Measurements from ENCODE around the gene CNTNAP1. TPM values are rescaled to one million over a fixed set of nuclear protein-coding genes. Genes with fewer than 3 reads are reported as not detected.

The CNTNAP1 gene
- total RNA-seq = 10 to 100 TPM in 2 of 4 donors, 1 to 10 TPM in 2; 6.3 to 21.0 (median 12.6) TPM

DNA sequence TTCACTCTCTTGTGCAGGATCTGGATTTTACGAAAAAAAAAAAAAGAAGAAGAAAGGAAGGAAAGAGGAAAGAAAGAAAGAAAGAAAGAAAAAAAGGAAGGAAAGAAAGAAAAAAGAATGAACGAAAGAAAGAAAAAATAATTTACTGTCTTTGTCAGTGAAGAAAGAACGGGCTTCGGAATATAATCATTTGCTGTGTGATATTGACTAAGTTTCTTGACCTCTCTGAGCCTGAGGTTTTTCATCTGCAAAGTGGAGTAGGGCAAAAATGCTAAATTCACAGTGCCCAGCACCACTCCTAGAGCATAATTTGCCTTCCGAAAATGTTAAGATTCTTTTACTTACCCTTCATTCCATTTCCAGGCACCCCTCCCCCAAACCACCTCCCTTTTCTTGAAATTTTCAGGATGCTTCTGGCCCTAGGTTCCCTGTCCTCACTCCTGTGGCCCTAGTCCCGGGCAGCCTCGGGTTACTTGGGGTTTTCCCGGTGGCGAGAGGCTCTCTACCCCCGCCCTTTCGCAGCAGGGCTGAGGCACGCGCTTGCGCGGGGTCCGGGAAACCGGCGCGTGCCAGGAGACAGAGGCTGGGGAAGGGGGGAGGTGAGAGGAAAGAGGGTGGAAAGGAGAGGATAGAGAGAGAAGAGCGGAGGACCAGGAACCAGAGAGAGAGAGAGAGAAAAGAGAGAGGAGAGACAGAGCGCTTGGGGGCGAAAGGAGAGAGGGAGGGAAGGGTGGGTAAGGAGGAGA lies at the start of gene CNTNAP1:
TSS of gene CNTNAP1 (plus strand) at position 556 of the 746 bp plus-strand sequence. CDS start 299 bp downstream, outside the sequence.
- WGBS, 2 donors = 10 to 11% methylated on average over 22 of the region's 22 CpGs
- TF ChIP-seq POLR2A (IDR thresholded peaks at IDR 0.05) (no peak), EP300 (IDR thresholded peaks at IDR 0.05) (peak in 1 of 2 donors; percentile 71)
- no peaks in the 10 kb centered on the region for H3K9me3 ChIP-seq
- DNase-seq (ENCODE audit: low spot score in 2 of 2) = no peak
- peaks cover 4 to 67% (median 50%) of the 10 kb centered on the region in 4 donors for H3K4me1 ChIP-seq
- peaks cover 0 to 22% (median 0%) of the 10 kb centered on the region in 3 donors for H3K36me3 ChIP-seq
- H3K27ac ChIP-seq = peak within 1 kb of the TSS; percentile 37 to 97 (median 66)
- peak within 1 kb of the TSS; percentile 24 to 55 (median 46) for H3K4me3 ChIP-seq
- H3K27me3 ChIP-seq = no peaks in the 10 kb centered on the region

DNA sequence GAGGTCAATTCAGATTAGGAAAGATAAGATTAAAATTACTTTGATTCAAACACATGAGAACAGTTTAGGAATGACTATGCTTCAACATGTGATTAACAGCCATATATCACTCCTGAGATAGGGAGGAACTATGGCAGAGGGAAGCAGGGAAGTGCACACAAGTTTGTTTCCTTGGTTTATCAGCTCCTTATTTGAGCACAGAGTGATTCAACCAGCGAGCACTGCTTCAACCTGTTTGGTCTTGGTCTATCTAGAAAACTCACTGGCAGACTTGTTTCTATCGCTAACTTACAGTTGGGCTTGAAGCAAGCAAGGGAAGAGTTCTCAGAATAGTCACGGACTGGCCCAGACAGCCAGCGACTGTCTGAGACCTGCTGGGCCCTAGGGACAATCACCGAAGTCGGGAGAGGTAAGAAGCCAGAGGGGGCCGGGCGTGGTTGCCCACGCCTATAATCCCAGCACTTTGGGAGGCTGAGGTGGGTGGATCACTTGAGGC lies 49.3 kb upstream of the CNTNAP1 start:
- no peaks in the 10 kb centered on the region for H3K4me1 ChIP-seq
- TF ChIP-seq POLR2A (IDR thresholded peaks at IDR 0.05) = no peak
- TF ChIP-seq, protein P1, sequence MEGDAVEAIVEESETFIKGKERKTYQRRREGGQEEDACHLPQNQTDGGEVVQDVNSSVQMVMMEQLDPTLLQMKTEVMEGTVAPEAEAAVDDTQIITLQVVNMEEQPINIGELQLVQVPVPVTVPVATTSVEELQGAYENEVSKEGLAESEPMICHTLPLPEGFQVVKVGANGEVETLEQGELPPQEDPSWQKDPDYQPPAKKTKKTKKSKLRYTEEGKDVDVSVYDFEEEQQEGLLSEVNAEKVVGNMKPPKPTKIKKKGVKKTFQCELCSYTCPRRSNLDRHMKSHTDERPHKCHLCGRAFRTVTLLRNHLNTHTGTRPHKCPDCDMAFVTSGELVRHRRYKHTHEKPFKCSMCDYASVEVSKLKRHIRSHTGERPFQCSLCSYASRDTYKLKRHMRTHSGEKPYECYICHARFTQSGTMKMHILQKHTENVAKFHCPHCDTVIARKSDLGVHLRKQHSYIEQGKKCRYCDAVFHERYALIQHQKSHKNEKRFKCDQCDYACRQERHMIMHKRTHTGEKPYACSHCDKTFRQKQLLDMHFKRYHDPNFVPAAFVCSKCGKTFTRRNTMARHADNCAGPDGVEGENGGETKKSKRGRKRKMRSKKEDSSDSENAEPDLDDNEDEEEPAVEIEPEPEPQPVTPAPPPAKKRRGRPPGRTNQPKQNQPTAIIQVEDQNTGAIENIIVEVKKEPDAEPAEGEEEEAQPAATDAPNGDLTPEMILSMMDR (IDR thresholded peaks at IDR 0.05) = no peak
- TF ChIP-seq EP300 (IDR thresholded peaks at IDR 0.05) = no peak
- H3K36me3 ChIP-seq = no peaks in the 10 kb centered on the region
- H3K27me3 ChIP-seq = no peaks in the 10 kb centered on the region
- no peak overlapping the region for H3K4me3 ChIP-seq
- H3K9me3 ChIP-seq = no peaks in the 10 kb centered on the region
- WGBS, 2 donors = 79 to 81% methylated on average over 9 of the region's 9 CpGs
- H3K27ac ChIP-seq = no peak overlapping the region
- DNase-seq (ENCODE audit: low spot score in 2 of 2) = no peak

DNA sequence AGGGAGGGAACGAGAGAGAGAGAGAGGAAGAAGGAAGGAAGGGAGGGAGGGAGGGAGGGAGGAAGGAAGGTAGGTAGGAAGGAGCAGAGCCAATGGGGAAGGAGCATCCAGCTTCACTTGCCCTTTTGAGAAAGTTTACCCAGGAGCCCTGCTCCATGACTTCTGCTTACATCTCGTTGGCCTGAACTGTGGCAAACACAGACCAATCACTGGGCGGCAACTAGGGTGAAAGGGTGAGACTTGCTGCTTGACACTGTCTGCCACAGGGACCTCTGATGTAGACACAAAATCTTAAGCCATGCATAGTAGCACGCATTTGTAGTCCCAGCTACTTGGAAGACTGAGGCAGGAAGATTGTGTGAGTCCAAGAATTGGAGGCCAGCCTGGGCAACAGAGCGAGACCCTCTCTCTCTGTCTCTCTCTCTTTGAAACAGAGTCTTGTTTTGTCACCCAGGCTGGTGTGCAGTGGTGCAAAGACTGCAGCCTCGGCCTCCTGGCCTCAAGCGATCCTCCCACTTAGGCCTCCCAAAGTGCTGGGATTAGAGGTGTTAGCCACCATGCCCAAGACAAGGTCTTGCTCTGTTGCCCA lies 42.7 kb upstream of the CNTNAP1 start:
- no peaks in the 10 kb centered on the region for H3K9me3 ChIP-seq
- 62 to 76% methylated on average over 5 to 6 of the region's 7 CpGs for WGBS, 2 donors
- TF ChIP-seq POLR2A (IDR thresholded peaks at IDR 0.05) = no peak
- TF ChIP-seq, protein P1 (IDR thresholded peaks at IDR 0.05) = no peak
- TF ChIP-seq EP300 (IDR thresholded peaks at IDR 0.05) = no peak
- no peak overlapping the region for H3K4me3 ChIP-seq
- H3K27me3 ChIP-seq = no peaks in the 10 kb centered on the region
- no peak for DNase-seq (ENCODE audit: low spot score in 2 of 2)
- H3K36me3 ChIP-seq = no peaks in the 10 kb centered on the region
- H3K4me1 ChIP-seq = no peaks in the 10 kb centered on the region
- no peak overlapping the region for H3K27ac ChIP-seq

DNA sequence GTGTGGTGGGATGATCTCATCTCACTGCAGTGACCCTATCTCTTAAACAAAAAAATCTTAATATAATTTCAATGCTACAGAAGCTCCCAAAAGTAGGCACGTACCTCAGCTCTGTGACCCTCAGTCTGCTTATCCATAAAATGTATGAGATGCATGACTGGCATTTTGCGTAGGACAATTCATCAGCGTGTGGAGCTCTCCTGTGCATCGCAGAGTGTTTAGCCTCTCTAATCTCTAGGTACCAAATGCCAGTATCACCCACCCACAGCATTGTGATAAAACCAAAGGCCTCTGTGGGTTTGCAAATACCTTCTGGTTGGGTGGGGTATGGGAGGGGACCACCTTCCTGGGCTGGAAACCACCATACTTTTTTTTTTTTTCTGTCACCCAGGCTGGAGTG lies 42.2 kb upstream of the CNTNAP1 start:
- Histone ChIP-seq H3K9me3 (no peaks in the 10 kb centered on the region), H3K27me3 (no peaks in the 10 kb centered on the region), H3K27ac (no peak overlapping the region), H3K4me3 (no peak overlapping the region), H3K4me1 (no peaks in the 10 kb centered on the region), H3K36me3 (no peaks in the 10 kb centered on the region)
- DNase-seq (ENCODE audit: low spot score in 2 of 2) = no peak
- TF ChIP-seq EP300 (IDR thresholded peaks at IDR 0.05) (no peak), POLR2A (IDR thresholded peaks at IDR 0.05) (no peak)
- TF ChIP-seq, protein P1 (IDR thresholded peaks at IDR 0.05) = no peak
- WGBS, 2 donors = 86 to 88% methylated on average over 4 of the region's 4 CpGs

DNA sequence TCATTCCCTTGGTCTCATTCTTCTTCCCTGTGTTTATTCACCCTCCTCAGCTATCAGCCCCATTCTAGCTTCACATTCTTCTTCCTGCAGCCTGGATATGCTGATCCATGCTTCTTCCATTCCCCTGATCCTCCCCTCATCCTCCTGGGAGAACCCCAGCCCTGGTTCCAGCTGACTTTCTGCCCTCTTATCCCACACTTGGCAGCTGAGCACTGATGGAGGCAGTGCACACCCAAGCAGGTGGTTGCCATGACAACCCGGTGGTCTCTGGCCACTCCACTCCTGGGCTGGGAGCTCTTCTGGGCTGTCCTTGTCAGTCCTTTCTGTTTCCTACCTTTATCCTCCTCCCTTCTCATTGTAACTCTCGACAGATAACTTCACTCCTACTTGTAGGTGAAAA lies 40.0 kb upstream of the CNTNAP1 start:
- WGBS, 2 donors = 39 to 43% methylated on average over 2 of the region's 2 CpGs
- no peak overlapping the region for H3K4me3 ChIP-seq
- H3K36me3 ChIP-seq = no peaks in the 10 kb centered on the region
- no peaks in the 10 kb centered on the region for H3K9me3 ChIP-seq
- H3K27ac ChIP-seq = no peak overlapping the region
- TF ChIP-seq EP300 (IDR thresholded peaks at IDR 0.05) (no peak), POLR2A (IDR thresholded peaks at IDR 0.05) (no peak)
- TF ChIP-seq, protein P1 (IDR thresholded peaks at IDR 0.05) = no peak
- no peaks in the 10 kb centered on the region for H3K4me1 ChIP-seq
- no peaks in the 10 kb centered on the region for H3K27me3 ChIP-seq
- no peak for DNase-seq (ENCODE audit: low spot score in 2 of 2)
